Cardiac septum (tissue), 1 donor: ENCODE data around the gene METTL23. TPM values are rescaled to one million over a fixed set of nuclear protein-coding genes. Genes with fewer than 3 reads are reported as not detected.
"Not testable (repeated sequence)": the region's sequence is repeated elsewhere in the genome, so short reads cannot be mapped to it uniquely, and the experiment has no call there.

Source experiments
- DNase-seq: peaks from one replicate; pipeline ENCODE4 v3.0.0-alpha.2; 2020; ENCODE audit warnings: low spot score
- intact Hi-C: fragments of 100-400 bp; cut with DNase I; formaldehyde crosslinking; loops from one replicate; pipeline ENCODE4 v1.14.0; 2022
- total RNA-seq: library from RNA; stranded (reverse); fragmentation: NEBNext Ultra II Directional; extraction: Animal tissue kit (Norgen Biotek cat#: 25700); gene quantifications from one replicate; pipeline ENCODE4 v1.2.1, GENCODE V29; 2021
- donor health status: DM: no; HTN: no; CAD: no.

The METTL23 gene
- total RNA-seq, 1 donor from 2014 or later = 21.4 TPM

DNA sequence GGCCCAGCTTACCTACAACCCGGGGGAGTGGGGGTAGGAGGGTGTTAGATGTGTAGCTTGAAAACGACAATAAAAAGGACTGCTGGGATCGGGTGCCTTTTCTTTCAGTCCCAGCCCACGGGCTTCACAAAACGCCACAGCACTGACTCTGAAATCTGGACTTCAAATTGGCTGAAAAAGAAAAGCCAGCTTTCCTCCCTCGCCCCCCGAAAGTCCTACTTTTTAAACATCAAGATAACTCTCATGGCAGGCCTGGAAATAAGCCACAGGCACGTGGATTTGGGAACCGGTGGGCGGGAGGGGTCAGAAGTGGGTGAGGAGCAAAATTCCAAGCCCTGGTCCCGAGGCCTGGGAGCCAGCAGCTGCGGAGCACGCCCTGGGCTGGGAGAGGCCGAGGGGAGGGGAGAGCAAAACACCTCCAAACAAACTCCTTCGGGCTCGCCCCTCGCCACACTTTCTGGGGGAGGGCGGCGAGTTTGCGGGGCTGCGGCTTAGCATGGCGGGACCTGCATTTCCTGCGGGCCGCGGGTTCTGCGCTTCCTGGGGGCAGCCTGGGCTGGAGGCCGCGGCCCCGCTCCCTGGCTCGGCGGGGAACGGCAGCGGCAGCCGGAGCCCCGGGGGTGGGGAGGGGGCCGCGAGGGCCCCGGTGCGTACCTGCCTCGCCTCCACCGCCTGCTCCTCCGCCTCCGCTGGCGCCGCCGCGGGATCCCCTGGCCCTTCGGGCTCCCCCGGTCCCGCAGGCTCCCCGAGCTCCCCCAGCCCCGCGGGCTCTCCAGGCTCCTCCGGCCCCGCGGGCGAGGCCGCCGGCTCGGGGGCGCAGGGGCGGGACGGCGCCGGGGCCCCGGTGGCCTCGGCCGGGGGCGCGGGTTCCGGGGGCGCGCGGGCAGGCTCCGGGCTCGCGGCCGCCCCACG is 16.4 kb upstream of the METTL23 start:
- DNase-seq = not testable (repeated sequence)
- intact Hi-C loops = loop anchor here (1.0 to 5.0 kb wide), 4 partner anchors 10 to 153 kb away; no protein-coding TSS in a partner anchor

DNA sequence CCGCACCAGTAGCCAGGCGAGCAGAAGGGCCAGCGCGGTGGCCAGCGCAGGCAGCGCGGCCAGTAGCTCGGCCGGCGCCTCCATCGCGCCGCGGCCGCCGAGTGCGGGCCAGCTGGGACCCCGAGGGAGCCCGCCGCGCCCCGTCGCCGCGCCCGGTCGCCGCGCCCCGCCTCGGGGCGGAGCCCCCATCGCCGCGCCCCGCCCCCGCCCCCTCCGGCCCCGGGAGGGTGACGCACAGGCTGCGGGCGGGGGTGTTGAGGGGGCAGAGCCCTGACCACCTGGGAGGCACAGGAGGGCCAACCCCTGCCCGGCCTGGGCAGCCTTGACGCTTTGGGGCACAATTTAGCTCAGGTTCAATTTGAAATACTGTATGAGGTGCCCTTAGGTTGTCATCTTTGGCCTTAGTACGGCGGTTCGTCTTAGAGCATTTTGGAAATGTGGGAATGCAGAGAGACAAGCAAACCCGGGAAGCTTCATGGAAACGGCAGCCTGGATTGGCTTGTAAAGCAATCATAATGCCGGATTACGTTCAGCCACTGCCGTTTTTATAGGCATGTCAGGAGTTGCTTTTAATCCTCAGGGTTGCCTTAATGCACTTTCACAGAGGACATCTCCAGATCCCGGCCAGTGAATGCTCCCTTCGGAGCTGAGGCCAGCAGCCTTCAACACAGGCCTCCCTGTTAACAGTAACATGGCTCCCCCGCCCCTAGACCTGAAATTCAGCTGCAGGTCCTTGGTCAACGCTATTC is 15.6 kb upstream of the METTL23 start, which contains the start of gene MXRA7:
TSS of gene MXRA7 (minus strand) at position 103 of the 749 bp plus-strand sequence. CDS start at position 84, 19 bp downstream.
- DNase-seq = peak; percentile 88
- intact Hi-C loops = loop anchor here (5.0 kb wide), 2 partner anchors 39 to 154 kb away; no protein-coding TSS in a partner anchor

DNA sequence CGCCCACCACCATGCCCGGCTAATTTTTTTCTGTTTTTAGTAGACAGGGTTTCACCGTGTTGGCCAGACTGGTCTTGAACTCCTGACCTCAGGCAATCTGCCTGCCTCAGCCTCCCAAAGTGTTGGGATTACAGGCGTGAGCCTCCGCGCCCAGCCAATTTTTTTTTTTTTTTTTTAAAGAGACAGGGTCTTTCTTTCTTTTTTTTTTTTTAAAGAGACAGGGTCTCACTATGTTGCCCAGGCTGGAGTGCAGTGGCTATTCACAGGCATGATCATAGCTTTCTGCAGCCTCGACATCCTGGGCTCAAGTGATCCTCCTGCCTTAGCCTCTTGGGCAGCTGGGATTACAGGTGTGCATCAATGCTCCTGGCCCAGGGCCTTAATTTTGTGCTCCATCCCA is 14.3 kb upstream of the METTL23 start:
- intact Hi-C loops = loop anchor here (5.0 kb wide), 2 partner anchors 40 to 155 kb away; no protein-coding TSS in a partner anchor
- not testable (repeated sequence) for DNase-seq

DNA sequence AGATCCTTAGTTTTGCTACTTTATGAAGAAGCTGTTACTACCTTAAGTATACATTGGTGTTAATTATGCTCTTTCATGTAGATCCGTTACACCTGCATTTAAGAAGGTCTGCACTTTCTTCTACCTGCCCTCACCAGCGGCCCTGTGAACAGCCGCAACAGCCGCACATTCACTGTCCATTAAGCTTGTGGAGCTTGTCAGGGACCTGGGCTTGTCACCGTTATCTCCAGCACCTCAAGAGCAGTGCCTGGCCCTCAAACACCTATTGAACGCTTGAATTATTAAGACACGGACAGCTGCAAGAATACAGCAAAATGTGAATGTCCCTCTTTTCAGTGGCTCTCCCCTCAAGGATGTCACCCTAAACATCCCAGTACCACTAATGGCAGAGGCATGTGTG is 12.9 kb upstream of the METTL23 start:
- intact Hi-C loops = loop anchor here (5.0 kb wide), 2 partner anchors 41 to 156 kb away; no protein-coding TSS in a partner anchor
- no peak for DNase-seq

DNA sequence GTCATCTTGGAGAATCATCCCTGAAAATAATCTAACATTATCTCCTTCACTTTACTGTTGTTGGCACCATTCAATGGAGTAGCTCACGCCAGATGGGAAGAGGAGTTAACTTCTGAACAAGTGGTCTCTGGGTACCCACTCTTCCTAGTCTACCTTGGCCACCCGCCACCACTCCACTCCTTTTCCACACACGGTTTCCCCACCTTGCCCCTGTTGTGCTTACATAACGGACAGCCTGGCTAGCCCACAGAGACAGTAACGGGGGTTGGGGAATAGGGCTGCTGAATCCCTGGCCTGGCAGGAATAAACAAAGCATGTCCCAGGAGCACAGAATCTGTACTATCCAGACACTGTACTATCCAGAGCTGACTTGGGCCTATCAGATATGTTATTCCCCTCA is 12.3 kb upstream of the METTL23 start:
- no peak for DNase-seq
- intact Hi-C loops = loop anchor here (5.0 kb wide), 2 partner anchors 42 to 157 kb away; no protein-coding TSS in a partner anchor

DNA sequence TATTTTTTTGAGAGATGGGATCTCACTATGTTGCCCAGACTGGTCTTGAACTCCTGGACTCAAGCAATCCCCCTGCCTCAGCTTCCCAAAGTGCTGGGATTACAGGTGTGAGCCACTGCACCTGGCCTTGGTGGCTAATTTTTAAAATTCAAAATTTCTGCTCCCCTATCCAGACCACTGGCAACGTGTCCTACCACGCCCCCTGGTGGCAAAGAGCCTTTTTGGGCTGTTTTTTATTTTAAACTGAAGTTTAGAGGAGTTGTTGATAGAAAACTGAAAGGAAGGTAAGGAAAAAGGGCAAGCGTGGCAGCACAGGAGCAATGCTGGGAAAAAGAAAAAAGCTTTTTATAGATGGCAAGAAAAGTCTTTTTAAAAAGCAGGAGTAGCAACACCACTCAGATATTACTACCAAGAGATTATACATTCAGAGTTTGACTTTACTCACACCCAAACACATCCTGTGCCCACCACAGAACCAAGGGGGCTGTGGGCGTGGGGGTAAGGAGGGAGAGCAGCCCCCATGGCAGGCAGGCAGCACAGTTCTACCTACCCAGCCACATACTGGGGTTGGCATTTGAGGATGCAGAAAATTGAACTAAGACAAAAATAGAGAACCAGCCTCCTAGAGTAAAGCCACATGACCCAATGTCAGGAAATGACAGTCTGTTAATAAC is 11.7 kb upstream of the METTL23 start:
- intact Hi-C loops = loop anchor here (5.0 kb wide), 6 partner anchors 33 to 188 kb away; partner anchors contain the start of gene PRCD
- DNase-seq = peak; percentile 88

DNA sequence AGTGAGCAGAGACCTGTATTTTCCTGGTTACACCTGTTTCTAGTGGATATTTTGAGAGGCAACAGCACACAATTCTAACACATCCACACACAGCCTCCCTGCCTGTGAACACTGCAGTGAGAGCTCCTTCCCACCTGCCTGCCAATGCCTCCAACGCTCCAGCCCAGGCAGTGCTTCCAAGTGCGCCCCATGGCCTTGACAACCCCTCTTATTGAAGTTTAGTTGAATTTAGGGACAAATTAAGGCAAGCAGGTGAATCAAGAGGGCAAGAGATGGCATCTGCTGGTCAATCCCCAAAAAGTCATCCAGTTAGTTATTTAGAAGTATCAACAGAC is 11.2 kb upstream of the METTL23 start:
- intact Hi-C loops = loop anchor here (5.0 kb wide), 4 partner anchors 33 to 188 kb away; partner anchors contain the start of gene PRCD
- DNase-seq = no peak

DNA sequence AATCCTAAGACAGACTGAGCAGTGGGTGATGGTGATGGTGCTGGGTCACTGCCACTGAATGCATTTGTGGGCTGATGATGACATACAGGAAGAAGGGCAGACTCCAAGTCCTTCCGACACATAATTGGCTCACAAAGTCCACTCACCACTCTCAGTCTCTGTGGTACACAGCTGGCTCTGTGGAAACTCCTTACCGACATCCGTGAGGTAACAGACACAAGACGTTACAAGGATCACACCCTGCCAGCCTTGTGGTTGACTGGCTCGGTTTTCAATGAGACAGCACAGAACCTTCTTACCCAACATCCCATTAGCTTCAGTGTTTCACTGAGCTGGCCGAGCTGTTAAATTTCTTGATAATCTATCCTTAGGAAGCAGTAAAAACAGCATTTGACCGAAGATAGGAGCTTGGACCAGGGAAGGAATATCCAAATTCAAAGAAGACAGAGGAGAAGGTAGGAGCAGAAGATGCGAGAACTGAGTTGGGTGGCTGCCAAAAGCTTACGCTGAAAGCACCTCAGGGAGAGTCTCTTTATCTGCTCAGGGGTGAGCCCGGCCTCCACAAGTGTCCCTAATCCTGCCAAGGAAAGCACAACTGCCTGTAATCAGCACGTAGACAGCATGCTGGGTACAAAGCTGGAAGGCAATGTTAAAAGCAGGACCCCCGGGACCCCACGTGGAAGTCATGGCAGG is 10.3 kb upstream of the METTL23 start:
- intact Hi-C loops = loop anchor here (5.0 kb wide), 4 partner anchors 34 to 189 kb away; partner anchors contain the start of gene PRCD
- peak; percentile 87 for DNase-seq

DNA sequence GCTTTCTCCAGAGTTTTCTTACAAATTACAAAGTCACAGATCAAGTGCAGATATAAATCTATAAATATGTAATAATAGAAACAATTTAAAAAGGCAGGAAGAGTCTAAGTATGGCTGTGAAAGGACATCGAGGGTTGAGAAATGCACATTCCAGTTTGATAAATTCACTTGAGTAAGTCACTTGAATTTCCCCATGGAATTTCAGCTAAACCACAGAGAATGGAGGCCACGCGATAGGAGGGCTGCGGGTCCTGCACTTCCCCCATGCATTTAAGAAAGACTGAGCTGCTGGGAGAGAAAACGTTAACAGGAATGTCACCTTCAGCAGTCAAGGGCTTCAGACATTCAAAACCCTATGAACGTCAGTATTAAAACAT is 9.8 kb upstream of the METTL23 start:
- DNase-seq = no peak

DNA sequence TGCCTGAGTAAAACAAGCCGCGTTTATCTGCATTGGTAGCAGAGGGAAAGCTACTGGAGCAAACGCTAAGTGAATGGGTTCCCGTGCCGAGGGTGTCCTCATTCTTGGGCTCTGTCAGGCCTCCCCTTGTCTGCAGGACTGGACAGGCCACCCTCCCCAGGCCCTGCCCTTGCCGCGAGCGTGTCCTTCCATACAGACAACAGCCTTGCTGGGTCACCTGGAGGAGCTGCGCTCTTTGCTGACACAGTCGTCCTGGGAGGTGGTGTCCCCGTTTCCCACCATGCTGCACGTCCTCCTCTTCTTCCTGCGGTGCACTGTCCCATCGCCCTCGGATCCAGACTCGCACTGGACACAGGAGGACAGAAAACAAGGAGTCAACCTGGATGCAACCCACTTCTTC is 8.1 kb upstream of the METTL23 start:
- intact Hi-C loops = loop anchor here (5.0 kb wide), 4 partner anchors 36 to 191 kb away; partner anchors contain the start of gene PRCD
- no peak for DNase-seq

More for the DNA sequence above, 9.8 kb upstream of the METTL23 start:
- intact Hi-C loops = loop anchor here (5.0 kb wide), 4 partner anchors 35 to 190 kb away; partner anchors contain the start of gene PRCD

DNA sequence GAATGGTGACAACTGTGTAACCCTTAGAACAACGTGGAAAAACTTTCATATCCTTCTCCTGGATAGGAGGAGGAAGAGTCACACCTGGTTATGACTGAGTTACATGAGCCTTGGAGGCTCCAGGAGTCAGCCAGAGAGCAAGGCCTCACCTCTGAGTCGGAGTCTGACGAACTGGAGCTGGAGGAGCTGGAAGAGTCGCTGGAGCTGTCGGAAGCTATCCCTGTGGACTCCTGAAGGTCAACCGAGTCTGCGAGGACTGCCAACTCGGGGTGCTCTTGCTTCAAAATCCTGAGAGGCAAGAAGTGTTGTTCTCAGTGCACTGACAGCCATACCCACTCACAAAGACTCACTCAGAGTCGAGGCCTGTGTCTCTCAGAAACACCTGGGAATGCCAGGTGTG is 6.4 kb upstream of the METTL23 start:
- no peak for DNase-seq
- intact Hi-C loops = no loop called here

DNA sequence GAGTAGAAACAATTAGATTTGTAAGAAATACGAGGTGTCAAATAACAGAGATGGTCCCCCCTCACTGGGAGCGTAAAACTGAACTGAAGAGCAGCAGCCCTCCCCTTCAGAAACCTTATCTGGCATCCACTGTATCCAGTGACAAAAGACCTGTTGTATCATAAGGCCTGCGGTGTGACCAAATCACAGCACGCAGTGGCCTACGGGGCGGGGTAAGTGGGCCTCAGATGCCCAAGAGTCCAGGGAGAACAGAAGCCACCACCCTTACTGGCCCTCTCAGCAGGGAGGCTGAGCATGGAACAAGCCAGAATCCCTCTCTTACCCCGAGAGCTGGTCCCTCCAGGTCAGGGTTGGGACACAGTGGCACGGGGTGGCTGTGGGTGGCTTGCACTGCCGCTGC is 5.7 kb upstream of the METTL23 start:
- DNase-seq = no peak
- intact Hi-C loops = no loop called here

DNA sequence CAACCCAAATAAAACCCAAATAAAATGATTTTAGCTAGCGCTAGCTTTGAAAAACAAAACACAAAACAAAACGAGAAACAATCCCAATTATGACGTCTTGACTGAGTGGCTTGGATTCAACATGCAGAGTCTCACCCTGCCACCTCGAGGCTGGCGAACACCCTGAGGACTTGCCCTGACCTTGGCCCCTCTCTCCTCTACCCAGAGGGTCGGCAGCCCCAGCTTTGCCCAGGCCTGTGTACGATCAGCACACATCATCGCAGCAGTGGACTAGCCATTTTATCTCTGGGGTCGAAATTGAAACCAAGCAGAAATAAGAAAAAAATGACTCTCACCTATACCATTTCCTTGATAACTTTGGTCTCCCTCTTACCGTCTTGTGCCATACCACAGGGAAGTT is 5.2 kb upstream of the METTL23 start:
- intact Hi-C loops = no loop called here

DNA sequence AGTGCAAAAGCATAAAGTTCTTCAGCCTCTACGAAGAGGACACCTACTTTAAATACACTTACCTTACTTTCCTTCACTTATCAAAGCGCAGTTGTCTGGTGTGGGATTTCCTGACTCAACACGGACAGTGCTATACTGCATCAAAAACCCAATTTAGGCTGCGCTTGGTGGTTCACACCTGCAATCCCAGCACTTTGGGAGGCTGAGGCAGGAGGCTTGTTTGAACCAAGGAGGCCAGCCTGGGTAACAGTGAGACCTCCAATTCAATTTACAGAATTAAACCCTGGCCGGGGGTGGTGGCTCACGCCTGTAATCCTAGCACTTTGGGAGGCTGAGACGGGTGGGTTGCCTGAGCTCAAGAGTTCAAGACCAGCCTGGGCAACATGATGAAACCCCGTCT is 4.4 kb upstream of the METTL23 start:
- no peak for DNase-seq

More for the DNA sequence above, 5.2 kb upstream of the METTL23 start:
- no peak for DNase-seq

DNA sequence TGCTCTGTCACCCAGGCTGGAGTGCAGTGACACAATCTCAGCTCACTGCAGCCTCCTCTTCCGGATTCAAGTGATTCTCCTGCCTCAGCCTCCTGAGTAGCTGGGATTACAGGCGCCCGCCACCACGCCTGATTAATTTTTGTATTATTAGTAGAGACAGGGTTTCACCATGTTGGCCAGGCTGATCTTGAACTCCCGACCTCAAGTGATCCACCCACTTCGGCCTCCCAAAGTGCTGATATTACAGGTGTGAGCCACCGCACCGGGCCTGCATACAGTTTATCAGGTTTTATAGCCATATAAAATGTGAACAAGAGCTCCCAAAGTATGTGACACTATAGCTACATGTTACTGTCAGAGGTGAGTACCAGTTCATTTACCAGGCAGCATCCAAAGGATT is 3.7 kb upstream of the METTL23 start:
- DNase-seq = not testable (repeated sequence)

More for the DNA sequence above, 4.4 kb upstream of the METTL23 start:
- intact Hi-C loops = no loop called here

DNA sequence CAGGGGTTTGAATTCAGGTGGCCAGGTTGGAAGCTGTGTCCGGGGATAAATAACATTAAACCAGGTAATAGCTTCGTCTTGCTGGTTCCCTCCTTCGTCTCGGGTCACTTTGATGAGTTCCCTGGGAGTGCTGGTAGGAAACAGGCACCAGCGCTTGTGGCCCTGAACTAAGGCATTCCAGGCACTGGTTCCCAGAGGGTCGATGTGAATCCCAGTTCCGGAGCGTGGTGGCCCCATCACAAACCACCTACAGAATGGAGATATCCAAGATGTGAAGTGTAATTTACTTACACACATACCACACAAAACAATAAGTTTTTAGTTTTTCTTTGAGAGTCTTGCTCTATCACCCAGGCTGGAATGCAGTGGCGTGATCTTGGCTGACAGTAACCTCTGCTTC is 2.8 kb upstream of the METTL23 start:
- DNase-seq = no peak
- intact Hi-C loops = no loop called here

More for the DNA sequence above, 3.7 kb upstream of the METTL23 start:
- intact Hi-C loops = not testable (repeated sequence)

DNA sequence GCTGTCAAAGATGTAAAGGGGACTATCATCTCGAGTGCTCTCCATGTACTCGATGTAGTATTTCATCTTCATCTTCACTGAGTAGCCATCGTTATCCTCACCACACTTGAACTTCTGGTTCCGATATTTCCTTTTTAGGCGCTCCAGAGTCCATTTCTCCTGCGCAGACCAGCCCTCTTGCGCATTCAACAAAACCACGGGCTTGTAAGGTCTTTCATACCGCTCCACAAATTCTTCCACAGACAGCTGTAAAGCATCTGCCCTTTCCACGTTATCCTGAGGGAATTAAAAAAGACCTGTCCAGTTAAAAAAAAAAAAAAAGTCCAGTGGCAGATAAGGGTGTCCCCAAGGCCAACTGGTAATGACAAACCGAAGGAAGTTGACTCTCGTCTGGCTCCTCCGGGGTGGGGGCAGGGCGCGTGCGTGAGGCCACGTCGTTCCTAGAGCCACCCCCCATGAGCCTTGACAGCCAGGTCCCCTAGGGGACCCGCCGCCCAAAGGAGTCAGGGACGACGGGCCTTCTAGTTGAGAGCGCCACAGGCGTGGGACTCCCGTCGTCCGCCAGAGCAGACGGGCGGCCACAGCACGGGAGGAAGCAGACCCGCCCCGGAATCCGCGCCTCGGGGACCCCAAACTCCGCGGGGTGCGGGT is 934 bp upstream of the METTL23 start:
- intact Hi-C loops = loop anchor here (1.0 kb wide), 1 partner anchor 12 kb away; the partner anchor contains the start of gene SRSF2
- peak; percentile 87 for DNase-seq

DNA sequence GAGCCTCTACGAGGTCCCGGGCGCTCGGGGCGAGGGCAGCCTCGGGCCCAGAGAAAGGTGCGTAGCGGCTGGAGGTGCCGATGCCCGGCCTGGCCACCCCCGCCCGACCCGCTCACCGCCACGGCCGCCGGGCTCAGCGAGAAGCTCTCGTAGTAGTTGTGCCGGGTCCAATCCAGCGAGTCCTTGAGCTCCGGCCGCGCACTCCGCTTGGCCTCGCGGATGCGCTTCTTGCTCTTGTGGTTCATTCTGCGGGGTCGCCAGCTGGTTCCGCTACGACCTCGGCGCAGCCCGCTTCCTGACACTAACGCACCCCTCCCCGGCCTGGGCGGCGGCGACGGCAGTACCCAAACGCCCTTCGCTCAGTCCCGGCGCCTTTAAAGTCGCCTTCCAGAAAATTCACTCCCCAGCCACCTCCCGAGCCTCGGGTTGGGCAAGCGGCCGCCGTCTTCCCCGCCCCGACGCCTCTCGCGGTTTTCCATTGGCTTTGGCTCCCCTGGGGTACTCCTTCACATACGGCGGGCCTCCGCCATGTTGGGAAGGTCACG is 336 bp upstream of the METTL23 start, which contains the start of gene JMJD6:
TSS of gene JMJD6 (minus strand) at position 376 of the 545 bp plus-strand sequence. CDS start at position 245, 131 bp downstream.
- peak; percentile 98 for DNase-seq
- intact Hi-C loops = loop anchor here (1.0 kb wide), 1 partner anchor 11 kb away; the partner anchor contains the start of gene SRSF2
